PC-9 (cell line): Measurements from ENCODE around the gene NEDD8.

Experiments used
- EZH2 ChIP-seq: fragments of 200-600 bp; sonication (generic); IDR thresholded peaks from 2 replicates; pipeline ENCODE4 v1.8.0; 2017; ENCODE audit warnings: antibody characterized with exemption, low read depth
- TF ChIP-seq, protein P1 (sequence below): fragments of 200-600 bp; sonication (generic); conservative IDR thresholded peaks from 2 replicates; pipeline ENCODE4 v1.6.1; 2017; ENCODE audit warnings: mixed run types, antibody characterized with exemption, mild to moderate bottlenecking, moderate library complexity

- TF ChIP-seq, protein P1, sequence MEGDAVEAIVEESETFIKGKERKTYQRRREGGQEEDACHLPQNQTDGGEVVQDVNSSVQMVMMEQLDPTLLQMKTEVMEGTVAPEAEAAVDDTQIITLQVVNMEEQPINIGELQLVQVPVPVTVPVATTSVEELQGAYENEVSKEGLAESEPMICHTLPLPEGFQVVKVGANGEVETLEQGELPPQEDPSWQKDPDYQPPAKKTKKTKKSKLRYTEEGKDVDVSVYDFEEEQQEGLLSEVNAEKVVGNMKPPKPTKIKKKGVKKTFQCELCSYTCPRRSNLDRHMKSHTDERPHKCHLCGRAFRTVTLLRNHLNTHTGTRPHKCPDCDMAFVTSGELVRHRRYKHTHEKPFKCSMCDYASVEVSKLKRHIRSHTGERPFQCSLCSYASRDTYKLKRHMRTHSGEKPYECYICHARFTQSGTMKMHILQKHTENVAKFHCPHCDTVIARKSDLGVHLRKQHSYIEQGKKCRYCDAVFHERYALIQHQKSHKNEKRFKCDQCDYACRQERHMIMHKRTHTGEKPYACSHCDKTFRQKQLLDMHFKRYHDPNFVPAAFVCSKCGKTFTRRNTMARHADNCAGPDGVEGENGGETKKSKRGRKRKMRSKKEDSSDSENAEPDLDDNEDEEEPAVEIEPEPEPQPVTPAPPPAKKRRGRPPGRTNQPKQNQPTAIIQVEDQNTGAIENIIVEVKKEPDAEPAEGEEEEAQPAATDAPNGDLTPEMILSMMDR = no peak
- no peak for TF ChIP-seq EZH2
Measured at GRCh38 chr14:24187539-24187915, 44.6 kb downstream of the NEDD8 start.
